IMR-90 (cell line): ENCODE measurements around the gene DNASE1L1.

Experiments
- BHLHE40 ChIP-seq: fragments of 150-350 bp; IDR thresholded peaks from 2 replicates; pipeline ENCODE4 v1.6.1; 2016; ENCODE audit warnings: mild to moderate bottlenecking, low read depth, low read length
- CEBPB ChIP-seq: IDR thresholded peaks from 2 replicates; pipeline ENCODE4 v1.6.1; 2012; ENCODE audit warnings: low read depth, low read length, improper control_type of control experiment
- CTCF ChIP-seq: conservative IDR thresholded peaks from 2 replicates; pipeline ENCODE4 v1.5.1; 2012; ENCODE audit warnings: mild to moderate bottlenecking, low read depth, low read length, improper control_type of control experiment
- ELK1 ChIP-seq: fragments of 150-350 bp; IDR thresholded peaks from 2 replicates; pipeline ENCODE4 v1.6.1; 2016; ENCODE audit warnings: low read depth, mild to moderate bottlenecking, low read length, moderate library complexity, borderline replicate concordance
- FOS ChIP-seq: fragments of 150-350 bp; IDR thresholded peaks from 2 replicates; pipeline ENCODE4 v1.6.1; 2016; ENCODE audit warnings: low read depth, low read length
- MXI1 ChIP-seq: IDR thresholded peaks from 2 replicates; pipeline ENCODE4 v1.6.1; 2012; ENCODE audit warnings: low read depth, mild to moderate bottlenecking, low read length, moderate library complexity, borderline replicate concordance
- POLR2A ChIP-seq: IDR thresholded peaks from 2 replicates; pipeline ENCODE4 v1.6.1; 2012; ENCODE audit warnings: mild to moderate bottlenecking, low read depth, low read length
- RAD21 ChIP-seq: IDR thresholded peaks from 2 replicates; pipeline ENCODE4 v1.6.1; 2012; ENCODE audit warnings: low read length, improper control_type of control experiment
- RCOR1 ChIP-seq: IDR thresholded peaks from 2 replicates; pipeline ENCODE4 v1.6.1; 2012; ENCODE audit warnings: mild to moderate bottlenecking, low read length, improper control_type of control experiment; ENCODE audit not compliant: insufficient replicate concordance
- RFX5 ChIP-seq: IDR thresholded peaks from 2 replicates; pipeline ENCODE4 v1.8.0; 2012; ENCODE audit warnings: low read depth, mild to moderate bottlenecking, low read length, moderate library complexity
- SMC3 ChIP-seq: fragments of 150-350 bp; IDR thresholded peaks from 2 replicates; pipeline ENCODE4 v1.6.1; 2016; ENCODE audit warnings: low read depth, mild to moderate bottlenecking, antibody characterized with exemption, low read length, moderate library complexity
- USF2 ChIP-seq: fragments of 150-350 bp; IDR thresholded peaks from 2 replicates; pipeline ENCODE4 v1.6.1; 2017; ENCODE audit warnings: mild to moderate bottlenecking, antibody characterized with exemption, low read length, low read depth

- no peak for TF ChIP-seq CTCF
- no peak for TF ChIP-seq POLR2A
- peak; percentile 37; the same call in 1 of the 2 replicates for TF ChIP-seq BHLHE40
- TF ChIP-seq SMC3: no peak
- no peak for TF ChIP-seq RCOR1
- no peak for TF ChIP-seq MXI1
- TF ChIP-seq CEBPB: no peak
- TF ChIP-seq ELK1: no peak
- TF ChIP-seq FOS: no peak
- TF ChIP-seq RFX5: no peak
- no peak for TF ChIP-seq RAD21
- peak; percentile 83 for TF ChIP-seq USF2
These were observed 19.4 kb upstream of the DNASE1L1 start, which contains the start of gene ATP6AP1 for GRCh38 chrX:154428176-154429171.
